GM12864 (cell line): ENCODE data around the gene CTNNAL1.
"Not testable (repeated sequence)": the region's sequence is repeated elsewhere in the genome, so short reads cannot be mapped to it uniquely, and the experiment has no call there.

ENCODE experiments used
- DNase-seq: peaks from one replicate; pipeline ENCODE4 v3.0.0-alpha.2; 2011; ENCODE audit warnings: low read depth
- H3K4me3 ChIP-seq: 2 replicates; pipeline ENCODE4 v1.5.1; 2011; ENCODE audit warnings: mild to moderate bottlenecking, low read depth, low read length, control low read depth
- CTCF ChIP-seq: IDR thresholded peaks from 2 replicates; pipeline ENCODE4 v1.5.1; 2011; ENCODE audit warnings: low read depth, mild to moderate bottlenecking, moderate library complexity, low read length, control low read depth, inconsistent platforms; ENCODE audit errors: missing control alignments

CTNNAL1 gene

GRCh38 chr9:108903420-108904103 lies 109.7 kb downstream of the CTNNAL1 start:
- no peak for DNase-seq
- TF ChIP-seq CTCF, result no peak
- H3K4me3 ChIP-seq, result no peak overlapping the region

GRCh38 chr9:108900176-108900575 lies 113.1 kb downstream of the CTNNAL1 start:
- TF ChIP-seq CTCF, result no peak
- H3K4me3 ChIP-seq, result no peak overlapping the region
- DNase-seq, result no peak

- H3K4me3 ChIP-seq, DNase-seq: not testable (repeated sequence)
Observed at GRCh38 chr9:108899023-108899695, 114.1 kb downstream of the CTNNAL1 start.

DNA sequence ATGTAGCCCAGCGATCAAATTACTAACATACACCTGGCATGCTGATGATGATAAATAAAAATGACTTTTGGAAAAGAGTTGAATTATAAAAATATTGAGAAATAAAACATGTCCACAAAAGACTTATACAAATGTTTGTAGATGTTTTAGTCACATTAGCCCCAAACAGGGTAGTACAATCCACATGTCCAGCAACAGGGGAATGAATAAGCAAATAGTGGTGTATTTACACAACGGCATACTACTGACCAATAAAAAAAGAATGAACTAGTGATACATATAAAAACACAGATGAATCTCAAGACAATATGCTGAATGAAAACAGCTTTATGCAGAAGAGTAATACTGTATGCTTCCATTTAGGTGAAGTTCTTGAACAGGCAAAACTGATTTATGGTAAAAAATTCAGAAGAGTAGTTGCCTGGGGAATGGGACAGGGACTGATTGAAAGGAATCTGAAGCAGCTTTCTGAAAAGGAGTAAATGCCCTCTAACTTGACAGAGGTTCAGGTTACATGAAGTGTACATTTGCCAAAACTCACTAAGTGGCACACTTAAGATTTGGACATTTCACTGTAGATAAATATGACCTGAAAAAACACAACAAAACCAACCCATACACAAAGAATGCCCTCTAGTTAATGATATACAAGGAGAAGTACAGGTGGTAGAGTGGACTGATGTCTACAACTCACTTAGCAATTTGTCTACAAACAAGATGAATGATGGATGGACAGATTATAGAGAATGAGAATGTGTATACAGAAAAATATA lies 115.8 kb downstream of the CTNNAL1 start:
- DNase-seq, result no peak
- H3K4me3 ChIP-seq, result no peak overlapping the region
- no peak for TF ChIP-seq CTCF

DNA sequence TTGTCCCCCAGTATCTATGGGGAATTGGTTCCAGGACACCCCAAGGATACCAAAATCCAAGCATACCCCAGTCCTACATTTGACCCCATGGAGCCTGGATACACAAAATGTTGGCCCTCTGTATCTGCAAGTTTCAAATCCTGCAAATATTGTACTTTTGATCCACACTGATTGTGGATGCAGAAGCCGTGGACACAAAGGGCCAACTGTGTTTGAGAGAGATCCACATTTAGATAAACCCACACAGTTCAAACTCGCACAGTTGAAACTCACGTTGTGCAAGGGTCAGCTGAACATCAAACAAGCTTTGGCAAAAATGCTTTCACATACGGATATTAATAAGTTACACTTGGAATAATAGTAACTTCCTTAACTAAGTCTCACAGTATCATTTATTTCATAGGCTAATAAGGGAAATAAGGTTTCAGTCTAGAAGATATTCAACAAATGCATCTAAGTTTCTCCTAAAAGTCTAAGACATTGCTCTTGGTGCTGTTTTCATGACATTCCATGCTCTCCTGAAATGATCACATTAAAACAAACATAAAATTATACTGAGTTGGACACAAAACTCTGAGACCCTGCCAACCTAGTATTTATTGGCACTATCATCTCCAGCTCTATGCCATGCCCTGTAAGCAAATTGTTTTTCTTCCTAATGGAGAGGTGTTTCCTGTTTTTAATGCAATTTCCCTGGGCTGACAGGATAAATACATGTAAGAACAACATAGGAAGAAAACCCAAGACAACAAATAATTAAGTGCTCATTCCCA lies 118.9 kb downstream of the CTNNAL1 start:
- no peak for TF ChIP-seq CTCF
- DNase-seq, result no peak
- H3K4me3 ChIP-seq, result no peak overlapping the region
